K562 (cell line): ENCODE results near the gene MAP7D1. TPM values are rescaled to one million over a fixed set of nuclear protein-coding genes. Genes with fewer than 3 reads are reported as not detected.

Source experiments
- ATAC-seq: fragments of 200-7000 bp; cut with Tn5 transposase; 3 replicates; pipeline ENCODE4 v1.9.1; 2020; ENCODE audit warnings: moderate library complexity
- BruUV-seq: library from RNA; stranded (reverse); fragments of 400-500 nt; replicated peaks from 2 replicates; lab custom pipeline; 2021; lab: Mats Ljungman, UMichigan
- CTCF ChIA-PET: fragments of 300-600 bp; formaldehyde crosslinking; extraction: SDS; loops from one replicate; lab custom pipeline; 2021; ENCODE audit warnings: low intra/inter-chr PET ratio; lab: Yijun Ruan, JAX
- POLR2A ChIA-PET: fragments of 300-600, 350-650 bp; sonication (Branson Sonifier 250); formaldehyde crosslinking; extraction: SDS; loops from one replicate; lab custom pipeline; 2021; ENCODE audit warnings: antibody characterized with exemption, inconsistent platforms; lab: Yijun Ruan, JAX
- DNase-seq, 4 experiments: peaks; one replicate each; pipeline versions ENCODE4 v3.0.0 to v3.0.0-alpha.2; 2011 to 2018; ENCODE audit warnings: low spot score in 3 of 4, mixed read lengths in 3 of 4; ENCODE audit errors: extremely low read depth in 1 of 4
- FAIRE-seq: peaks from 2 replicates; lab custom pipeline; 2011; peaks lifted over from hg19 to GRCh38; lab: Jason Lieb, UNC
- H2AFZ ChIP-seq: 2 replicates; pipeline ENCODE4 v1.6.0; 2011; ENCODE audit warnings: low read depth, low read length, control low read depth, inconsistent platforms
- H3K27ac ChIP-seq: fragments of 200-600 bp; 3 replicates; pipeline ENCODE4 v1.8.0; 2011; ENCODE audit warnings: low read depth, mild to moderate bottlenecking, control low read depth, inconsistent platforms, low read length, moderate library complexity, mixed read lengths; ENCODE audit errors: extremely low read depth
- H3K27me3 ChIP-seq, 2 experiments: fragments of 300-600 bp in 1 of 2; 2 replicates in 1 of 2; 3 replicates in 1 of 2; pipeline versions ENCODE4 v1.6.0 to v1.8.0; 2011; ENCODE audit warnings: inconsistent platforms in 2 of 2, low read length in 2 of 2, mild to moderate bottlenecking in 1 of 2, mixed read lengths in 1 of 2, moderate library complexity in 1 of 2; ENCODE audit not compliant: control insufficient read depth in 2 of 2, insufficient read depth in 2 of 2
- H3K36me3 ChIP-seq: fragments of 300-600 bp; 3 replicates; pipeline ENCODE4 v1.8.0; 2011; ENCODE audit warnings: mild to moderate bottlenecking, low read length, inconsistent platforms; ENCODE audit not compliant: control insufficient read depth, insufficient read depth
- H3K4me1 ChIP-seq, 2 experiments: fragments of 200-600 bp in 1 of 2; replicated peaks in 1 of 2; 2 replicates in 1 of 2; 3 replicates in 1 of 2; pipeline versions ENCODE4 v1.5.1 to v1.8.0; 2011; ENCODE audit warnings: inconsistent platforms in 2 of 2, low read length in 2 of 2, mild to moderate bottlenecking in 1 of 2, mixed read lengths in 1 of 2, moderate library complexity in 1 of 2; ENCODE audit not compliant: control insufficient read depth in 2 of 2, insufficient read depth in 2 of 2
- H3K4me2 ChIP-seq: 2 replicates; pipeline ENCODE4 v1.6.1; 2011; ENCODE audit warnings: low read length, control low read depth, inconsistent platforms, mixed read lengths; ENCODE audit not compliant: insufficient read depth
- H3K4me3 ChIP-seq: fragments of 200-600 bp; sonication (generic), shearing (Covaris generic); 2 replicates; pipeline ENCODE4 v1.5.1; 2016; ENCODE audit warnings: control low read depth, inconsistent platforms
- H3K79me2 ChIP-seq: fragments of 200-600 bp; 3 replicates; pipeline ENCODE4 v1.8.0; 2011; ENCODE audit warnings: low read length, inconsistent platforms; ENCODE audit not compliant: control insufficient read depth, insufficient read depth
- H3K9ac ChIP-seq, 2 experiments: 2 replicates each; pipeline versions ENCODE4 v1.6.0 to v1.6.1; 2011; ENCODE audit warnings: low read depth in 2 of 2, low read length in 2 of 2, control low read depth in 1 of 2, inconsistent platforms in 1 of 2, mild to moderate bottlenecking in 1 of 2, mixed read lengths in 1 of 2; ENCODE audit not compliant: insufficient read depth in 1 of 2
- H3K9me1 ChIP-seq: one replicate; pipeline ENCODE4 v1.6.0; 2011; ENCODE audit warnings: inconsistent platforms, mild to moderate bottlenecking, low read length, moderate library complexity; ENCODE audit not compliant: control insufficient read depth, insufficient read depth
- H3K9me3 ChIP-seq: replicated peaks from 2 replicates; pipeline ENCODE4 v1.5.1; 2011; ENCODE audit warnings: low read depth, low read length, inconsistent platforms; ENCODE audit not compliant: control insufficient read depth, insufficient read depth
- H4K20me1 ChIP-seq: replicated peaks from 2 replicates; pipeline ENCODE4 v1.6.1; 2011; ENCODE audit warnings: low read length, inconsistent platforms, mixed read lengths; ENCODE audit not compliant: control insufficient read depth, insufficient read depth
- BRD9 ChIP-seq: fragments of 450-650 bp; IDR thresholded peaks from 2 replicates; pipeline ENCODE4 v1.6.1; 2018; ENCODE audit warnings: low read depth; ENCODE audit not compliant: partially characterized antibody
- C11orf30 ChIP-seq: fragments of 450-650 bp; IDR thresholded peaks from 2 replicates; pipeline ENCODE4 v1.6.1; 2016; ENCODE audit warnings: low read depth, mild to moderate bottlenecking
- CBFA2T2 ChIP-seq: fragments of 450-650 bp; conservative IDR thresholded peaks from 2 replicates; pipeline ENCODE4 v1.6.1; 2017; ENCODE audit warnings: mild to moderate bottlenecking
- CCNT2 ChIP-seq: IDR thresholded peaks from 2 replicates; pipeline ENCODE4 v1.6.1; 2011; ENCODE audit warnings: borderline replicate concordance, low read depth, mild to moderate bottlenecking, moderate library complexity, mixed read lengths, low read length; ENCODE audit not compliant: insufficient read length; ENCODE audit errors: extremely low read depth
- FIP1L1 ChIP-seq: fragments of 200-400 bp; formaldehyde crosslinking; IDR thresholded peaks from 2 replicates; pipeline ENCODE4 v1.6.1; 2018; ENCODE audit warnings: mild to moderate bottlenecking, low read depth, low read length; ENCODE audit not compliant: poor library complexity, severe bottlenecking
- HDAC1 ChIP-seq, 2 experiments: fragments of 450-650 bp; IDR thresholded peaks; 2 replicates each; pipeline ENCODE4 v1.6.1; 2016 to 2017; ENCODE audit warnings: inconsistent platforms in 1 of 2, mild to moderate bottlenecking in 1 of 2, moderate library complexity in 1 of 2
- HNRNPL ChIP-seq: fragments of 200-400 bp; formaldehyde crosslinking; IDR thresholded peaks from 2 replicates; pipeline ENCODE4 v1.6.1; 2017; ENCODE audit warnings: low read depth, mild to moderate bottlenecking, low read length
- NFRKB ChIP-seq: fragments of 450-650 bp; IDR thresholded peaks from 2 replicates; pipeline ENCODE4 v1.6.1; 2016; ENCODE audit warnings: low read depth
- PCBP1 ChIP-seq: fragments of 200-400 bp; formaldehyde crosslinking; IDR thresholded peaks from 2 replicates; pipeline ENCODE4 v1.6.1; 2018; ENCODE audit warnings: mild to moderate bottlenecking, low read depth, low read length; ENCODE audit not compliant: poor library complexity, severe bottlenecking
- POLR2G ChIP-seq: fragments of 200-400 bp; formaldehyde crosslinking; IDR thresholded peaks from 2 replicates; pipeline ENCODE4 v1.6.1; 2017; ENCODE audit warnings: low read depth, mild to moderate bottlenecking, antibody characterized with exemption, low read length, moderate library complexity
- PRPF4 ChIP-seq: fragments of 200-400 bp; formaldehyde crosslinking; IDR thresholded peaks from one replicate; pipeline ENCODE4 v1.6.1; 2017; ENCODE audit warnings: low read length, low read depth, mild to moderate bottlenecking; ENCODE audit not compliant: insufficient read depth, poor library complexity, severe bottlenecking
- RB1 ChIP-seq: fragments of 450-650 bp; IDR thresholded peaks from 2 replicates; pipeline ENCODE4 v1.6.1; 2017; ENCODE audit warnings: low read depth, mild to moderate bottlenecking
- RCOR1 ChIP-seq, 2 experiments: IDR thresholded peaks; 2 replicates each; pipeline ENCODE4 v1.6.1; 2012; ENCODE audit warnings: low read depth in 2 of 2, low read length in 2 of 2, borderline replicate concordance in 1 of 2, improper control_type of control experiment in 1 of 2
- ZBTB33 ChIP-seq: sonication (generic); formaldehyde crosslinking; IDR thresholded peaks from 2 replicates; pipeline ENCODE4 v1.8.1; 2023; ENCODE audit warnings: mild to moderate bottlenecking, missing genetic modification reagents
- ZNF23 ChIP-seq: fragments of 250-450 bp; sonication (Bioruptor Pico); IDR thresholded peaks from 2 replicates; pipeline ENCODE4 v1.4.0; 2020; ENCODE audit warnings: mild to moderate bottlenecking
- ZNF274 ChIP-seq: IDR thresholded peaks from 2 replicates; pipeline ENCODE4 v1.6.1; 2011; ENCODE audit warnings: low read depth, mild to moderate bottlenecking, low read length, moderate library complexity, borderline replicate concordance
- WGBS: fragments of 100-300 bp; shearing (Covaris generic); methylation state at CpG from one replicate; pipeline ENCODE4 v1.1.6; 2016; ENCODE audit warnings: low coverage, mixed read lengths; ENCODE audit not compliant: insufficient coverage; ENCODE audit errors: missing lambda C conversion rate; 5-methylcytosine and 5-hydroxymethylcytosine counted together
- in situ Hi-C: fragments of 300-500 bp; cut with MboI; formaldehyde crosslinking; loops from 4 replicates; pipeline ENCODE4 v1.15.0; 2018; ENCODE audit warnings: inconsistent platforms, mixed read lengths
- intact Hi-C: fragments of 100-400 bp; cut with micrococcal nuclease; formaldehyde crosslinking; loops from 2 replicates; pipeline ENCODE4 v1.14.2; 2022
- polyA plus RNA-seq, 8 experiments: library from polyadenylated mRNA; depleted of rRNA in 4 of 8; stranded (reverse) in 5 of 8; unstranded in 3 of 8; fragments of >200 nt; fragmentation: Nextera tagmentation in 2 of 8; fragmentation: Illumina TruSeq in 1 of 8; extraction: Ambion mirVana in 2 of 8; extraction: Trizol in 1 of 8; gene quantifications; 2 replicates each; pipeline versions ENCODE4 v1.2.1 to v1.2.3, GENCODE V29; 2011 to 2014; ENCODE audit warnings: inconsistent platforms in 1 of 8, missing spikeins in 1 of 8
- total RNA-seq, 7 experiments: library from RNA; depleted of rRNA in 6 of 7; stranded (reverse); fragments of >200 nt in 6 of 7; fragmentation: Illumina TruSeq in 2 of 7; extraction: Trizol in 2 of 7; gene quantifications; 2 replicates each; pipeline versions ENCODE4 v1.2.1 to v1.2.3, GENCODE V29; 2011 to 2021; ENCODE audit warnings: low replicate concordance in 1 of 7
- TF ChIP-seq, protein P1 (sequence below): fragments of 250-450 bp; sonication (Bioruptor Pico); IDR thresholded peaks from 2 replicates; pipeline ENCODE4 v1.8.0; 2021; ENCODE audit warnings: mild to moderate bottlenecking, moderate library complexity

MAP7D1 gene
- total and polyA plus RNA-seq, 9 of the 15 experiments (the other 6 are each of a cell fraction or from before 2014, with no cell fraction given) = 3.6 to 108 (median 34.5) TPM

DNA sequence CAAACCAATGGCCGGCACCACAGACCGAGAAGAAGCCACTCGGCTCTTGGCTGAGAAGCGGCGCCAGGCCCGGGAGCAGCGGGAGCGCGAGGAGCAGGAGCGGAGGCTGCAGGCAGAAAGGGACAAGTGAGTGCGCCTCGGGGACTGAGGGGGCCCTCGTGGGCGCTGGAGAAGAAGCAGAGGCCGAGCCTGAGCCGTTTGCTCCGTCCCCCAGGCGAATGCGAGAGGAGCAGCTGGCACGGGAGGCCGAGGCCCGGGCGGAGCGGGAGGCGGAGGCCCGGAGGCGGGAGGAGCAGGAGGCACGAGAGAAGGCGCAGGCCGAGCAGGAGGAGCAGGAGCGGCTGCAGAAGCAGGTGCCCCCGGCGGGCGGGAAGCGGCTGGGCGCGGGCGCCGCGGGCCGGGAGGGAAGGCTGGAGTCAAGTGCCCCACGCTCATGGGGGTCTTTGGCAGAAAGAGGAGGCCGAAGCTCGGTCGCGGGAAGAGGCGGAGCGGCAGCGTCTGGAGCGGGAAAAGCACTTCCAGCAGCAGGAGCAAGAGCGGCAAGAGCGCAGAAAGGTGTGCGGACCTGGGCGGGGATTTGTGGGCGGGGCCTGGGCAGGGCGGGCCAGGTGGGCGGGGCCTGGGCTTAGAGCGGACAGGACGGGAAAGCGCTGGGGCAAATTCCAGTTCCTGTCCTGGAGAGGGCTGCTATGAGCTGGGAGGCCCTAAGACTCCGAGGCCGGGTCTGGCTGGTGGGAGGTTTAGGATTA, 22.7 kb downstream of the MAP7D1 start:
- in situ Hi-C loops (no loop called here), intact Hi-C loops (no loop called here)
- ChIA-PET POLR2A (no interaction called here), CTCF (no interaction called here)
- WGBS = 81% methylated on average over 49 of the region's 62 CpGs
- no peaks in the 10 kb centered on the region for H3K27me3 ChIP-seq
- no peaks in the 10 kb centered on the region for H3K9me3 ChIP-seq
- H2AFZ ChIP-seq = no peak overlapping the region
- H3K4me3 ChIP-seq = no peak overlapping the region
- no peak for FAIRE-seq
- no TSS peak for BruUV-seq
- H3K9ac ChIP-seq = no peak overlapping the region; a peak in 1 of 4 replicates
- H3K4me1 ChIP-seq = peaks cover 0 to 23% of the 10 kb centered on the region in 2 experiments; a peak in 1 of 5 replicates
- H3K4me2 ChIP-seq = no peak overlapping the region
- H3K36me3 ChIP-seq = peaks cover 74% of the 10 kb centered on the region
- peak; percentile 50 to 91 (median 78) for DNase-seq
- H3K9me1 ChIP-seq = no peaks in the 10 kb centered on the region
- H3K79me2 ChIP-seq = no peaks in the 10 kb centered on the region
- H4K20me1 ChIP-seq = 0 out of 2 replicates have a peak, but pooled peaks cover 4% of the 10 kb centered on the region
- peak; percentile 90 for ATAC-seq
- no peak overlapping the region for H3K27ac ChIP-seq
- TF ChIP-seq CBFA2T2 = no peak
- peak; percentile 55 for TF ChIP-seq POLR2G
- no peak for TF ChIP-seq ZNF23 (CRISPR knock-in tag)
- TF ChIP-seq FIP1L1 = no peak
- TF ChIP-seq NFRKB = no peak
- peak; percentile 94 for TF ChIP-seq ZBTB33
- TF ChIP-seq BRD9 = no peak
- TF ChIP-seq, protein P1, sequence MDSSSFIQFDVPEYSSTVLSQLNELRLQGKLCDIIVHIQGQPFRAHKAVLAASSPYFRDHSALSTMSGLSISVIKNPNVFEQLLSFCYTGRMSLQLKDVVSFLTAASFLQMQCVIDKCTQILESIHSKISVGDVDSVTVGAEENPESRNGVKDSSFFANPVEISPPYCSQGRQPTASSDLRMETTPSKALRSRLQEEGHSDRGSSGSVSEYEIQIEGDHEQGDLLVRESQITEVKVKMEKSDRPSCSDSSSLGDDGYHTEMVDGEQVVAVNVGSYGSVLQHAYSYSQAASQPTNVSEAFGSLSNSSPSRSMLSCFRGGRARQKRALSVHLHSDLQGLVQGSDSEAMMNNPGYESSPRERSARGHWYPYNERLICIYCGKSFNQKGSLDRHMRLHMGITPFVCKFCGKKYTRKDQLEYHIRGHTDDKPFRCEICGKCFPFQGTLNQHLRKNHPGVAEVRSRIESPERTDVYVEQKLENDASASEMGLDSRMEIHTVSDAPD (CRISPR knock-in tag) = no peak
- peak; percentile 25 for TF ChIP-seq PCBP1
- no peak for TF ChIP-seq HDAC1 (IDR thresholded peaks at IDR 0.05)
- TF ChIP-seq C11orf30 = no peak
- TF ChIP-seq HNRNPL = peak; percentile 70; the same call in 1 of the 2 replicates
- no peak for TF ChIP-seq PRPF4
- no peak for TF ChIP-seq RB1
- TF ChIP-seq CCNT2 = peak; percentile 16
- no peak for TF ChIP-seq RCOR1 (IDR thresholded peaks at IDR 0.05; ENCODE audit: borderline replicate concordance in 1 of 2, low read depth in 2 of 2, low read length in 2 of 2)
- TF ChIP-seq ZNF274 = no peak
